B cell (primary cell): ENCODE results near the gene FMO3. TPM values are rescaled to one million over a fixed set of nuclear protein-coding genes. Genes with fewer than 3 reads are reported as not detected.

Source experiments
- ATAC-seq: fragments of 200-7000 bp; cut with Tn5 transposase; one replicate; pipeline ENCODE4 v1.10.0; 2021; ENCODE audit warnings: low read depth, mild to moderate bottlenecking, moderate number of reproducible peaks, moderate library complexity
- CTCF ChIA-PET: fragments of 350-600 bp; sonication (Branson Sonifier 250); formaldehyde crosslinking; loops from one replicate; lab custom pipeline; 2021; ENCODE audit warnings: antibody characterized with exemption, inconsistent platforms; lab: Charles Lee
- POLR2A ChIA-PET: fragments of 350-600 bp; sonication (Branson Sonifier 250); formaldehyde crosslinking; loops from one replicate; lab custom pipeline; 2021; ENCODE audit warnings: antibody characterized with exemption; lab: Charles Lee
- DNase-seq: peaks from one replicate; pipeline ENCODE4 v3.0.0; 2013
- H2AFZ ChIP-seq: 2 replicates; pipeline ENCODE4 v1.6.1; 2012; ENCODE audit warnings: mild to moderate bottlenecking, low read depth, low read length; ENCODE audit not compliant: insufficient read depth, poor library complexity, severe bottlenecking
- H3K27ac ChIP-seq, 2 donors: 1 replicate in 1 of 2; 2 replicates in 1 of 2; pipeline ENCODE4 v1.5.1; 2012 to 2013; ENCODE audit warnings: low read length in 2 of 2, mild to moderate bottlenecking in 2 of 2, moderate library complexity in 1 of 2
- H3K27me3 ChIP-seq, 4 experiments: fragments of 200-600 bp in 1 of 4; sonication (generic) in 1 of 4; replicated peaks in 1 of 4; 1 replicate in 2 of 4; 2 replicates in 2 of 4; pipeline versions ENCODE4 v1.6.1 to v1.7.0; 2013 to 2016; ENCODE audit warnings: low read length in 3 of 4, mild to moderate bottlenecking in 2 of 4, mixed read lengths in 1 of 4, moderate library complexity in 1 of 4; ENCODE audit not compliant: insufficient read depth in 4 of 4, control insufficient read depth in 3 of 4; ENCODE audit errors: control extremely low read depth in 1 of 4
- H3K36me3 ChIP-seq, 2 experiments: replicated peaks in 1 of 2; 1 replicate in 1 of 2; 2 replicates in 1 of 2; pipeline versions ENCODE4 v1.6.1 to v1.7.1; 2013; ENCODE audit warnings: low read length in 1 of 2; ENCODE audit not compliant: insufficient read depth in 2 of 2, control insufficient read depth in 1 of 2; ENCODE audit errors: control extremely low read depth in 1 of 2, extremely low read depth in 1 of 2
- H3K4me1 ChIP-seq, 2 donors: fragments of 200-600 bp in 1 of 2; sonication (generic) in 1 of 2; 1 replicate in 1 of 2; 2 replicates in 1 of 2; pipeline versions ENCODE4 v1.5.1 to v1.6.1; 2013 to 2017; ENCODE audit warnings: low read length in 2 of 2; ENCODE audit not compliant: control insufficient read depth in 2 of 2, insufficient read depth in 2 of 2
- H3K4me2 ChIP-seq: replicated peaks from 2 replicates; pipeline ENCODE3; 2012; ENCODE audit warnings: mild to moderate bottlenecking, low read depth, low read length; ENCODE audit not compliant: poor library complexity, severe bottlenecking
- H3K4me3 ChIP-seq, 5 experiments: fragments of 200-600 bp in 1 of 5; sonication (generic) in 1 of 5; 1 replicate in 3 of 5; 2 replicates in 2 of 5; pipeline versions ENCODE4 v1.5.1 to v1.7.0; 2011 to 2016; ENCODE audit warnings: low read length in 4 of 5, mild to moderate bottlenecking in 4 of 5, low read depth in 2 of 5, control low read depth in 1 of 5, moderate library complexity in 1 of 5; ENCODE audit not compliant: insufficient read depth in 1 of 5; ENCODE audit errors: control extremely low read depth in 1 of 5, extremely low read depth in 1 of 5
- H3K79me2 ChIP-seq: fragments of 200-600 bp; sonication (generic); one replicate; pipeline ENCODE4 v1.6.0; 2016; ENCODE audit warnings: low read length; ENCODE audit not compliant: control insufficient read depth, insufficient read depth
- H3K9ac ChIP-seq: fragments of 200-600 bp; sonication (generic); 2 replicates; pipeline ENCODE4 v1.6.1; 2017; ENCODE audit warnings: mild to moderate bottlenecking, low read length, moderate library complexity
- H3K9me3 ChIP-seq, 3 donors: one replicate each; pipeline versions ENCODE4 v1.6.1 to v1.7.1; 2013; ENCODE audit warnings: low read length in 2 of 3; ENCODE audit not compliant: control insufficient read depth in 2 of 3, insufficient read depth in 1 of 3; ENCODE audit errors: control extremely low read depth in 1 of 3
- H4K20me1 ChIP-seq: 2 replicates; pipeline ENCODE4 v1.6.0; 2012; ENCODE audit warnings: mild to moderate bottlenecking, low read length; ENCODE audit not compliant: insufficient read depth, control insufficient read depth, poor library complexity, severe bottlenecking
- H3K27ac Mint-ChIP-seq: one replicate; pipeline ENCODE4 v1.8.0; 2021; ENCODE audit warnings: mixed read lengths
- H3K27me3 Mint-ChIP-seq: one replicate; pipeline ENCODE4 v1.8.0; 2021; ENCODE audit warnings: mixed read lengths
- H3K4me1 Mint-ChIP-seq: one replicate; pipeline ENCODE4 v1.8.0; 2021; ENCODE audit warnings: mixed read lengths
- H3K4me3 Mint-ChIP-seq: one replicate; pipeline ENCODE4 v1.8.0; 2021; ENCODE audit warnings: mixed read lengths
- H3K9me3 Mint-ChIP-seq: one replicate; pipeline ENCODE4 v1.8.0; 2022; ENCODE audit warnings: mixed read lengths; ENCODE audit not compliant: insufficient read depth
- CTCF ChIP-seq: fragments of 200-600 bp; IDR thresholded peaks from one replicate; pipeline ENCODE4 v1.8.0; 2022; ENCODE audit warnings: antibody characterized with exemption, mild to moderate bottlenecking
- EZH2 ChIP-seq: IDR thresholded peaks from 2 replicates; pipeline ENCODE4 v1.6.1; 2012; ENCODE audit warnings: borderline replicate concordance, low read depth, mild to moderate bottlenecking, moderate library complexity, low read length; ENCODE audit not compliant: insufficient read depth, poor library complexity, severe bottlenecking
- WGBS: methylation state at CpG from one replicate; pipeline ENCODE4 v1.1.5; 2013; ENCODE audit warnings: missing lambda C conversion rate; ENCODE audit not compliant: insufficient coverage; 5-methylcytosine and 5-hydroxymethylcytosine counted together
- intact Hi-C: fragments of 100-400 bp; cut with micrococcal nuclease; formaldehyde crosslinking; loops from one replicate; pipeline ENCODE4 v1.10.0; 2022
- polyA plus RNA-seq: library from polyadenylated mRNA; depleted of rRNA; stranded (reverse); fragments of >200 nt; gene quantifications from 2 replicates; pipeline ENCODE4 v1.2.3, GENCODE V29; 2012
- total RNA-seq, 2 donors: library from RNA; stranded (reverse); fragments of 120-200 nt in 1 of 2; gene quantifications; 1 replicate in 1 of 2; 2 replicates in 1 of 2; pipeline versions ENCODE4 v1.2.3 to v1.2.4, GENCODE V29; 2013 to 2022

The FMO3 gene
- total and polyA plus RNA-seq, 2 donors (not counting 1 experiment from before 2014, with no cell fraction given), result not detected

DNA sequence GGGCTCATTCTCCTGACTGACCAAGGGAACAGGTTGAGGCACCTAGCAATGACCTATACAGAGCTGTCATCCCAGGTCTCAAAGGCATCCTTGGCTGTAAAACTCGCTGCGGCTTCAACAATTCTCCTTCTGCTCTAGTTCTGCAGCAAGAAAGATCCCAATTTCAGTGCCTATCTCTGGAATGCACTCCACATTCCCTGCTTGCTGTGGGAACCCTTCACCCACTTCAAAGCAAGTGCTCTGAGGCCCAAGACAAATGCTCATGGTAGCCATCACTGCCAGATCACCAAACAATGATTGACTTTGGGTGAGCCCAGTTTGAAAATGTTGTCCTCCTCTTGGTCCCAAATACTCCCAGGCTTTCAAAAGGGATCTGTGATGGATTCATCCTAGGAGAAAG is 37.7 kb upstream of the FMO3 start:
- CTCF ChIA-PET, result no interaction called here
- no peak overlapping the region for H3K4me2 ChIP-seq
- no peak for ATAC-seq

More for the DNA sequence above, 37.7 kb upstream of the FMO3 start:
- no peaks in the 10 kb centered on the region for H3K4me1 ChIP-seq
- H3K9me3 ChIP-seq, result peaks cover 0 to 17% (median 3%) of the 10 kb centered on the region in 3 donors
- no peak overlapping the region for H3K9ac ChIP-seq
- no peak overlapping the region for H3K27ac ChIP-seq
- intact Hi-C loops, result no loop called here
- DNase-seq, result no peak
- Mint-ChIP-seq H3K27me3 (peaks cover 6% of the 10 kb centered on the region), H3K9me3 (peaks cover 7% of the 10 kb centered on the region), H3K4me3 (no peak overlapping the region), H3K27ac (no peak overlapping the region), H3K4me1 (no peaks in the 10 kb centered on the region)
- POLR2A ChIA-PET, result no interaction called here
- no peaks in the 10 kb centered on the region for H3K36me3 ChIP-seq
- H3K79me2 ChIP-seq, result no peaks in the 10 kb centered on the region
- no peak overlapping the region for H3K4me3 ChIP-seq
- WGBS, result 94% methylated on average over 2 of the region's 2 CpGs
- TF ChIP-seq EZH2, result no peak
- TF ChIP-seq CTCF, result no peak
- no peaks in the 10 kb centered on the region for H4K20me1 ChIP-seq
- peaks cover 0 to 5% (median 0%) of the 10 kb centered on the region in 4 experiments for H3K27me3 ChIP-seq
- H2AFZ ChIP-seq, result no peak overlapping the region
